ENCODE measurements around the gene SDC3. TPM values are rescaled to one million over a fixed set of nuclear protein-coding genes. Genes with fewer than 3 reads are reported as not detected.

The SDC3 gene
- total RNA-seq, 1 donor from 2014 or later: 2.4 TPM

GRCh38 chr1:30914931-30915330 lies 6.4 kb upstream of the SDC3 start:
- no peak for DNase-seq (ENCODE audit: low read depth)
- H3K36me3 ChIP-seq (ENCODE audit: control insufficient read depth, insufficient read depth, low read length): no peaks in the 10 kb centered on the region
- no peak for FAIRE-seq

GRCh38 chr1:30914587-30914922 lies 6.0 kb upstream of the SDC3 start:
- H3K27me3 ChIP-seq (ENCODE audit: control insufficient read depth, insufficient read depth, low read length): no peaks in the 10 kb centered on the region

More at GRCh38 chr1:30914931-30915330, 6.4 kb upstream of the SDC3 start:
- Histone ChIP-seq H3K4me3 (ENCODE audit: low read depth, low read length) (no peak overlapping the region), H3K27me3 (ENCODE audit: control insufficient read depth, insufficient read depth, low read length) (no peaks in the 10 kb centered on the region)
- no peak for TF ChIP-seq CTCF (IDR thresholded peaks at IDR 0.05; ENCODE audit: insufficient read depth, low read length, severe bottlenecking)

GRCh38 chr1:30912913-30913652 lies 4.5 kb upstream of the SDC3 start:
- Histone ChIP-seq H3K4me3 (ENCODE audit: low read depth, low read length) (no peak overlapping the region), H3K36me3 (ENCODE audit: control insufficient read depth, insufficient read depth, low read length) (no peaks in the 10 kb centered on the region), H3K27me3 (ENCODE audit: control insufficient read depth, insufficient read depth, low read length) (no peaks in the 10 kb centered on the region)
- TF ChIP-seq CTCF (IDR thresholded peaks at IDR 0.05; ENCODE audit: insufficient read depth, low read length, severe bottlenecking): no peak
- DNase-seq (ENCODE audit: low read depth): no peak
- no peak for FAIRE-seq

More at GRCh38 chr1:30914587-30914922, 6.0 kb upstream of the SDC3 start:
- Histone ChIP-seq H3K36me3 (ENCODE audit: control insufficient read depth, insufficient read depth, low read length) (no peaks in the 10 kb centered on the region), H3K4me3 (ENCODE audit: low read depth, low read length) (no peak overlapping the region)
- no peak for TF ChIP-seq CTCF (IDR thresholded peaks at IDR 0.05; ENCODE audit: insufficient read depth, low read length, severe bottlenecking)
- FAIRE-seq: no peak
- DNase-seq (ENCODE audit: low read depth): no peak

- TF ChIP-seq CTCF (IDR thresholded peaks at IDR 0.05; ENCODE audit: insufficient read depth, low read length, severe bottlenecking): no peak
- Histone ChIP-seq H3K4me3 (ENCODE audit: low read depth, low read length) (no peak overlapping the region), H3K27me3 (ENCODE audit: control insufficient read depth, insufficient read depth, low read length) (no peaks in the 10 kb centered on the region), H3K36me3 (ENCODE audit: control insufficient read depth, insufficient read depth, low read length) (no peaks in the 10 kb centered on the region)
- DNase-seq (ENCODE audit: low read depth): no peak
- no peak for FAIRE-seq
Observed at GRCh38 chr1:30912224-30912623, 3.7 kb upstream of the SDC3 start.

GRCh38 chr1:30911059-30911954 lies 2.7 kb upstream of the SDC3 start:
- FAIRE-seq: peak; percentile 18

More at GRCh38 chr1:30911059-30911954, 2.7 kb upstream of the SDC3 start:
- DNase-seq (ENCODE audit: low read depth): peak; percentile 59
- Histone ChIP-seq H3K4me3 (ENCODE audit: low read depth, low read length) (no peak overlapping the region), H3K27me3 (ENCODE audit: control insufficient read depth, insufficient read depth, low read length) (no peaks in the 10 kb centered on the region), H3K36me3 (ENCODE audit: control insufficient read depth, insufficient read depth, low read length) (no peaks in the 10 kb centered on the region)
- TF ChIP-seq CTCF (IDR thresholded peaks at IDR 0.05; ENCODE audit: insufficient read depth, low read length, severe bottlenecking): peak; percentile 97

Data from bronchial epithelial cell (primary cell).